ENCODE results near the gene CALY.
"Not testable (repeated sequence)": the region's sequence is repeated elsewhere in the genome, so short reads cannot be mapped to it uniquely, and the experiment has no call there.

The CALY gene

DNA sequence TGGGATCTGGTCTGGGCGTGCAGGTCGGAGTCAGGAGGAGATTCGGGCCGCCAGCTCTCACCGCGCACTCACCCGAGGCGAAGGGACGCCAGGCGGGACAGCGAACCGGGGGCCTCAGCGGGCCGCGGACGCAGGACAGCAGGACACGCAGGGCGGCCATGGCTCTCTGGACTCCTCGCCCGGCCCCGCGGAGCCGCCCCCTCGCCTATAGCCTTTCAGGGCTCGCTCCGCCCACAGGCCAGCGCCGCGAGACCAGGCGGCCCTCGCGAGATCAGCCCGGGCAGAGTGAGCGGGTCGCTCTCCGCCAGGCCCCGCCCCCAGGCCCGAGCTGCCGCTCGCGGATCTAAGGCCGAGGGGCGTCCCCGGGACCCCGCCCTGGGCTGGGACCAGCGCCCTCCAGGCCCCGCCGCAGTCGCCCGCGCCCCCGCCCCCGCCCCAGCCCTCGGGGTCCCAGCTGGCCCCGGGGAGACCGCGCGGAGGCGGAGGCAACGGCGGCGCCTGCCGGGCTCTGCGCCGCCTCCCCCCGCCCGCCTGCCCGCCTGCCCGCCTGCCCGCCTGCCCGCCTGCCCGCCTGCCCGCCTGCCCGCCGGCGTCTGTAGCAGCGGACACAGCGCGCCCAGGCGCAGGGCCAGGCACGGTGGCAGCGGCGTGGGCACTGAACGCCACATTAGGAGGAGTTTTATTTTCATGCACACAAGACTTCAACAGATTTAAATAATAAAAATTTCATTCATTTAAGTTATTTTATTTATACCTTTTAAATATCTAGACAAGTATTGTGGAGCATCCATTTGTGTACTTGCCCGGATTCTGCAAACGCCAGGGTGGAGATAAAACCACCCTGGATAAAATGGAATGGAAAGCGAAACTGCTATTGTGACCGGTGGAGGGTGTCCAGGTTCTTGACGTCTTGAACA lies 36.7 kb upstream of the CALY start, which contains the start of gene ECHS1:
Gene ECHS1, minus strand, starts transcription at position 181 of the 917 bp plus-strand sequence. Its CDS starts 21 bp downstream, at position 160.
- TF ChIP-seq CTCF (IDR thresholded peaks at IDR 0.05; ENCODE audit: low read length, missing control alignments): no peak
- peak within 1 kb of the TSS; percentile 80 for H3K4me3 ChIP-seq (replicated peaks; ENCODE audit: low read depth, low read length)
- DNase-seq (ENCODE audit: low read depth): peak; percentile 90

- DNase-seq (ENCODE audit: low read depth): no peak
- TF ChIP-seq CTCF (IDR thresholded peaks at IDR 0.05; ENCODE audit: low read length, missing control alignments): no peak
- peak overlapping the region; percentile 80 for H3K4me3 ChIP-seq (replicated peaks; ENCODE audit: low read depth, low read length)
Observed at GRCh38 chr10:133372507-133372906, 35.8 kb upstream of the CALY start.

- no peak overlapping the region for H3K4me3 ChIP-seq (replicated peaks; ENCODE audit: low read depth, low read length)
- no peak for TF ChIP-seq CTCF (IDR thresholded peaks at IDR 0.05; ENCODE audit: low read length, missing control alignments)
- no peak for DNase-seq (ENCODE audit: low read depth)
Observed at GRCh38 chr10:133370030-133370786, 33.5 kb upstream of the CALY start.

GRCh38 chr10:133368153-133368552 lies 31.5 kb upstream of the CALY start:
- H3K4me3 ChIP-seq (replicated peaks; ENCODE audit: low read depth, low read length): no peak overlapping the region
- DNase-seq (ENCODE audit: low read depth): no peak
- TF ChIP-seq CTCF (IDR thresholded peaks at IDR 0.05; ENCODE audit: low read length, missing control alignments): no peak

- not testable (repeated sequence) for DNase-seq (ENCODE audit: low read depth); H3K4me3 ChIP-seq (replicated peaks; ENCODE audit: low read depth, low read length)
Observed at GRCh38 chr10:133367461-133367860, 30.8 kb upstream of the CALY start.

DNA sequence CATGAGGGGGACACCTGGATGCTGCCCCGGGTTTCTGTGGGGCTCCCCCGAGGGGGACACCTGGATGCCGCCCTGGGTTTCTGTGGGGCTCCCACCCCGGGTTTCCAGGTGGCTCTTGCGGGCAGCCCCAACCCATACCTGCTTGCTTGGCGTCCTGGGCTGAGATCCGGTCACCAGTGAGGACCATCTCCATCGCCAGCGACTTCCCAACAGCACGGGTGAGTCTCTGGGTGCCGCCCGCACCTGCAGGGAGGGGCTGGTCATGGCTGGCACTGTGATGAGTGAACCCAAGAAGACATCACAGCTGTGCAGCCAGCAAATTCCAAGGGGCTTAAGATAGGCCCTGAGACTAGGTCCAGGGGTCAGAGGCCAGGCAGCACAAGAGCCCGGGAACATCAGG lies 30.1 kb upstream of the CALY start:
- no peak for TF ChIP-seq CTCF (IDR thresholded peaks at IDR 0.05; ENCODE audit: low read length, missing control alignments)
- no peak for DNase-seq (ENCODE audit: low read depth)
- H3K4me3 ChIP-seq (replicated peaks; ENCODE audit: low read depth, low read length): no peak overlapping the region

DNA sequence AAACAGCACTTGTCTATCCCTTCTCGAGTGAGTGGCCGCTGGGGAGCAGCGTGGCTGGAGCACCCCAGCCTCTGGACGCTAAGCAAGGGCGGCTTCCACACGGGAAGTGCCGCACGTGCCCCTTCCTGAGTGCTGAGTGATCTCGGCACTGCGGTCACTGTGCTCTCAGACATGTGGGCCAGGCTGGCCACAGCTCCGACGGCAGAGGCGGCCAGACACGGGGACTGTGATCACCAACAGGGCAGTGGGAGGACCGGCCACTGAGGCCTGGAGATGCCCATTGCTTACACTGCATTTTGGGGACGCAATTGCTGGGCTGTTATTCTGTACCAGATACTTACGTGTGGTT lies 29.4 kb upstream of the CALY start:
- DNase-seq (ENCODE audit: low read depth): no peak
- H3K4me3 ChIP-seq (replicated peaks; ENCODE audit: low read depth, low read length): no peak overlapping the region
- no peak for TF ChIP-seq CTCF (IDR thresholded peaks at IDR 0.05; ENCODE audit: low read length, missing control alignments)

All from fibroblast of pulmonary artery (primary cell).